ENCODE measurements around the gene ERGIC1.

The ERGIC1 gene

DNA sequence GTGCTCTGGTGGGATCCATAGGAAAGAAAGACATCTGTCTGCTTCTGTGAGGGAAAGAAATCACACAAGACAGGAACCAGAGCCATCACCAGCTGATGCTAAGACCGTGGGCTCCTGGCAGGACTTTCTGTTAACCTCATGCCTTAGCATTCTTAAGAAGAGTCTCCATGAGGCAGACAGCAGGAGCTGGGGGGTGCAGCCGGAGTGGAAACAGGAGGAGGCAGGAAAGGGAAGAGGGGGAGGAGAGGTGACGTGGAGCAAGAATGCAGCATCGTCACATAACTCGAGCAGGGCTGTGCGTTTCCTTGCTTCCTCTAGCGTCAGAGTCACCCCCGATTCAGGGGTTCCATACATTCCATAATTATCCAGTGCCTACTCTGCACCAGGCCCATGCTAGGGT lies 53.6 kb downstream of the ERGIC1 start:
- TF ChIP-seq CTCF (IDR thresholded peaks at IDR 0.05; ENCODE audit: low read depth, low read length), result no peak
- no peak overlapping the region for H3K4me3 ChIP-seq (ENCODE audit: low read depth, low read length)
- in situ Hi-C loops (cut with HindIII; ENCODE audit: low sequenced_read_pairs), result no loop called here
- DNase-seq (ENCODE audit: low read depth, low spot score), result peak; percentile 86

DNA sequence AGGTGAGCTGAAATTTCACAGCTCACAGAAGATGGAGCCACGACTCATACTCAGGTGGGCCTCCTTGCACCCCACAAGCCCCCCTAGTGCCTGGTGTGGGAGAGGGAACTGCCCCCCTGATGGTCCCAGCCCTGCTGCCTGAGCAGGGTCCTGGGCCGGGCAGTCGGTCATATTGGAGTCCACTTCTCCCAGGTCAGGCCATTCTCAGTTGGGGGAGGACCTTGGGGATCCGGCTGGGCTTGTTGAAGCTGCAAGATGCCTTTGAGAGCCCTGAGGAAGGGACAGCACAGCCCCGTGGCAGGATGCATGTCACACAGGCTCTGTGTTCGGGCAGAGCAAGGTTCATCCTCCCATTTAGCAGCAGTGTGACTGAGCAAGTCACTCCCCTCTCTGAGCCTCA lies 56.6 kb downstream of the ERGIC1 start:
- no peak for DNase-seq (ENCODE audit: low read depth, low spot score)
- TF ChIP-seq CTCF (IDR thresholded peaks at IDR 0.05; ENCODE audit: low read depth, low read length), result no peak
- in situ Hi-C loops (cut with HindIII; ENCODE audit: low sequenced_read_pairs), result no loop called here
- no peak overlapping the region for H3K4me3 ChIP-seq (ENCODE audit: low read depth, low read length)

DNA sequence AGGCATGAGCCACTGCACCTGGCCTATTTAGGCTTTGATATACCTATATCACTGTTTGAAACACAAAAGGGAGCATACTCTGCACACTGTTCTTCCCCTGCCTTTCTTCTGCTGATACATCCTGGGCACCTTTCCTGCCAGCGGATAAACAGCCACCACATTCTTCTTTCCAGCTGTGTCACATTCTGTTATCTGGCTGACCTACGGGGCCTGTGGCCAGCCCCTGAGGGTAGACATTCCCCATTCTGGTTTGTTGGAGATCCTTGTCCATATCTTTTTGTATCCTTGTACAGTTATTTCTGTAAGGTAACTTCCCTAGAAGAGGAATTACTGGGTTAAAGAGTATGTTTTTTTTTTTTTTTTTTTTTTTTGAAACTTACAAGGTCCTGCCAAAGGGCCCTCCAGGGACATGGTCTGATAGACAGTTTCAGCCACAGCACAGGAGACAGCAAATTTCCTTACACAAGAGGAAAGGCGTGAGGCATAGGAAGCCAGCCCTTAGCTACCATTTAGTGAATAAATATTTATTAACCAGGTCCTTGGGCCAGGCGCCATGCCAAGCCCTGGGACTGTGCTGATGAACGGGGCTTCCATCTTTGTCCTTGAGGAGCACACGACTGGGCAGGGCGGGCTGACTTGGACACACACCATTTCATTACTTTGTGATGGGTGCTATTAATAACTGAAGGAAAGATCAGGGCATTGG lies 57.8 kb downstream of the ERGIC1 start:
- H3K4me3 ChIP-seq (ENCODE audit: low read depth, low read length), result no peak overlapping the region
- in situ Hi-C loops (cut with HindIII; ENCODE audit: low sequenced_read_pairs), result no loop called here
- DNase-seq (ENCODE audit: low read depth, low spot score), result no peak
- no peak for TF ChIP-seq CTCF (IDR thresholded peaks at IDR 0.05; ENCODE audit: low read depth, low read length)

- no peak for TF ChIP-seq CTCF (IDR thresholded peaks at IDR 0.05; ENCODE audit: low read depth, low read length)
- in situ Hi-C loops (cut with HindIII; ENCODE audit: low sequenced_read_pairs), result no loop called here
- no peak for DNase-seq (ENCODE audit: low read depth, low spot score)
- H3K4me3 ChIP-seq (ENCODE audit: low read depth, low read length), result no peak overlapping the region
Observed at GRCh38 chr5:172892713-172893112, 58.7 kb downstream of the ERGIC1 start.

GRCh38 chr5:172894767-172895388 lies 60.8 kb downstream of the ERGIC1 start:
- in situ Hi-C loops (cut with HindIII; ENCODE audit: low sequenced_read_pairs), result no loop called here
- no peak for TF ChIP-seq CTCF (IDR thresholded peaks at IDR 0.05; ENCODE audit: low read depth, low read length)
- no peak for DNase-seq (ENCODE audit: low read depth, low spot score)
- no peak overlapping the region for H3K4me3 ChIP-seq (ENCODE audit: low read depth, low read length)

- in situ Hi-C loops (cut with HindIII; ENCODE audit: low sequenced_read_pairs), result no loop called here
- DNase-seq (ENCODE audit: low read depth, low spot score), result no peak
- TF ChIP-seq CTCF (IDR thresholded peaks at IDR 0.05; ENCODE audit: low read depth, low read length), result no peak
Observed at GRCh38 chr5:172895549-172895948, 61.5 kb downstream of the ERGIC1 start.

More at GRCh38 chr5:172895549-172895948, 61.5 kb downstream of the ERGIC1 start:
- no peak overlapping the region for H3K4me3 ChIP-seq (ENCODE audit: low read depth, low read length)
